Astrocyte of the hippocampus (primary cell): ENCODE results near the gene AUTS2.

Experiments used
- DNase-seq: peaks from one replicate; pipeline ENCODE4 v3.0.0; 2011; ENCODE audit warnings: low read depth, low spot score

AUTS2 gene

DNA sequence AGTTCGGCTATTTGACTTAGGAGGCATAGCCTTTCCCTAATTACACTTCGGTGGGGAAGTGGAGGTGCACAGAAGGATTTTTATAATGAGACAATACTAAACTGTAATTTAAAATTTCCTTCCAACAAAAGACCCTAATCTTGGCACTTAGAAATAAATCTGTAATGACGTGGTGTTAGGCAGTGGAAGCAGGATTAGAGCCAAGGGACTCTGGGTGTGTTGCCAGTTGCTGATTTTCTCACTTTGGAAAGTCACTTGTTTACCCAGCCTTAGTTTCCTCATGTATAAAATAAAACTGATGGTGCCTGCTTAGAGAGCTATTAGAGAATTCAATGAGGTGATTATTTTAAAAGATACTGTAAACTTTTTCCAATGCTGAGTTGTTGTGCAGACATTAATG is 287.2 kb downstream of the AUTS2 start:
- DNase-seq = peak; percentile 37

DNA sequence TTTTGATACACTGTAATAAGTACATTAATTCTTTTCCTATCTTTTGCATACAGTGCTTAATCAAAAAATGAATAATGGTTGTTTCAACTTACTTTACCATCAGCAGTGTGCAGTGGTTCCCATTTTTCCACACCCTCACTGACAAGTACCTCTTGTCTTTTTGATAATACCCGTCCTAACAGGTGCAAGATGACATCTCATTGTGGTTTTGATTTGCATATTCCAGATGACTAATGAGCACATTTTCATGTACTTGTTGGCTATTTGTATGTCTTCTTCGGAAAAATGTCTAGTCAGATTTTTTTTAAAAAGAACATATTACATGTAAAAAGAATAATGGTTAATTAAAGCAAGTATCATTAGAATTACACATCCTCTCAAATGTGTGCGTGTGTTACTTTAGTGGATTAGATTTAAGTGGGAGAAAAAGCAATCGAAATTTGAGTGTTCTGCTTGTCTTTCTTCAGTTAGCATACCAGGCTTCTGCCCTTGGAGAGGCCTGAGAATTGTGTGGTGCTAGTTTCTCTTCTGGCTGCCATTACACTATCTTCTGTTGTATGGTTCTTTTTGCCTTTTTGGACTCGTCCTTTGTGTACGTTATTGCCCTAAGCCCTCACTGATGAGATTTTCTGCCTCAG is 291.2 kb downstream of the AUTS2 start:
- DNase-seq = no peak

- DNase-seq = no peak
Measured at GRCh38 chr7:69889976-69890351, 291.7 kb downstream of the AUTS2 start.

GRCh38 chr7:69892790-69893189 is 294.5 kb downstream of the AUTS2 start:
- no peak for DNase-seq

- DNase-seq = peak; percentile 39
Measured at GRCh38 chr7:69893906-69894305, 295.6 kb downstream of the AUTS2 start.

DNA sequence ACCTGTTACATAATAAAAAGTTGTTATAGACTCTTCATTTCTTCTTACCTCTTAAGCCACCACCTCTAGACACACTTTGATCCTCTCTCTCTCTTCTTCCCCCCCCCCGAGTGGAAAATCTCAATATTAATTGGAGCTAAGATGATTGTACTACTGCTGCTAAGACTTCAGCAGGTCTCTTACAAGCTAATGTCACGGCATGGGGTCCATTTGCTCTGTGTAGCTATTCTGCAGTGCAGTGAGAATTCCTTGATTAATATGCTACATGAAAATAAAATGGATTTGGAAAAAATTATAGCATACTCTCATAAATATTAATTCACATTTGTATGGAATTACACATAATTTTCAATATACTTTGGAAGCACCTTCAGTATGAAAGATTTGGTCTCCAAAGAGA is 297.2 kb downstream of the AUTS2 start:
- no peak for DNase-seq

- peak; percentile 70 for DNase-seq
Measured at GRCh38 chr7:69896121-69896520, 297.8 kb downstream of the AUTS2 start.

GRCh38 chr7:69898189-69898588 is 299.9 kb downstream of the AUTS2 start:
- DNase-seq = no peak

DNA sequence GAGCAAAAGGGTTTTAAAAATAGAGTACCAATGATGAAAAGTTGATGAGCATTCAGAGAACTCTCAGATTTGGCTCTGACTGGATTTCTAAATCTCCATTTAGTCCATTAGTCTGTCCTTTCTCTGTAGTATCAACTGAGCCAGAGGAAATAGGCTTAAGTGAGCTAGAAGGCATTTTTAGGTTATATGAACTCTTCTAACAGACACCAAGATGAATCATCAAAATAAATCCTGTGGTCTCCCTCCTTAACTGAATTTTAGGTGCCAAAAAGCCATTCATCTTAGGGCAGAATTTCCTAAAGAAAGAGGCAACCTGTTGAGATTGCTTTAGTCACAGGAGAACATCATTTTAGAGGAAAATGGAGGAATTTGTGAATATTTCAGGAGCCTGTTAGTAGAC is 305.1 kb downstream of the AUTS2 start:
- peak; percentile 22 for DNase-seq

DNA sequence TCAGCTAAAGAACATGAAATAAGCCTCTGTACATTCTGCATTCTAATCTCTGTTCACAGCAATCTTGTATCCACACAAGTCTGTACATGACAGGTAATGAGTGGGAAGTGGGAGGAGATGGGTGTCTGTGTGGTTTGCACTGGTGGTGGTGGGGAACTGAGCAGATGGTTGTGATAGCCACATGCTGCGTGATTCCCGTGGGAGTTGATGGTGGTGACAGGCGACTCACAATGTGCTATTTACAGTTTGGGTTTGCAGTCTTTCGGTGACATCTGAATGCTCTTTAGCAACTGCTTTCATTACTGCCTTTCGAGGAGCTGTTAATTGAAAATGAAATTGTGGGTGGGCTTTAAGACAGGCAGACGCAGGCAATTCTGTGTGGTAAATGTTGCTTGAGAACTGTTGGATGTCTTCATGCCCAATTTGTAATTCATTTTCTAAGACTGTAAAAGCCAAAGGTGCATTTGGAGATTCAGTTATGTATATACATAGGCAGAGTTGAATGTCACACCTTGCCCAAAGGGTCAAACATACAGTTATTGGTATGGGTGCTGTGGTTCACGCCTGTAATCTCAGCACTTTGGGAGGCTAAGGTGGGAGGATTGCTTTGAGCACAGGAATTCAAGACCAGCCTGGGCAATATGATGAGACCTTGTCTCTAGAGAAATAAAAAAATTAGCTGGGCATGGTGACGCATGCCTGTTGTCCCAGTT is 308.2 kb downstream of the AUTS2 start:
- no peak for DNase-seq

DNA sequence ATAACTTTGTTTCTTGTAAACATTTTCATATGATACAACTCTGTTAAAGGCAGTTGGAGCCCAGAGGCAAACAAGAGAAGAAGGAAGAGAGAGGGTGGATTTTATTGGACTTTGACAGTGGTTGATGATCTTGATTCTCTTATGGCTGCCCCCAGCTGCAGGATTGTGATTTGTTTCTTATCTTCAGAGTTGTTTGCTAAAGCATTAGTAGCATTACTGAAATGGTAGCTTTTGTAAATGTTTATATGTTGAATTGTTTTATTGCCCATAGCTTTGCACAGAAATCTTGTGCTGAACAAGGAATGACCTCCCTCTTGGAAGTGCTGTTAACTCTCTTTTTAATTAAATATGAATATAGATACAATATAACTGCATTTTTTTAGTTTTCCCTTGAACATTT is 309.4 kb downstream of the AUTS2 start:
- DNase-seq = no peak

GRCh38 chr7:69908454-69908853 is 310.2 kb downstream of the AUTS2 start:
- DNase-seq = no peak

DNA sequence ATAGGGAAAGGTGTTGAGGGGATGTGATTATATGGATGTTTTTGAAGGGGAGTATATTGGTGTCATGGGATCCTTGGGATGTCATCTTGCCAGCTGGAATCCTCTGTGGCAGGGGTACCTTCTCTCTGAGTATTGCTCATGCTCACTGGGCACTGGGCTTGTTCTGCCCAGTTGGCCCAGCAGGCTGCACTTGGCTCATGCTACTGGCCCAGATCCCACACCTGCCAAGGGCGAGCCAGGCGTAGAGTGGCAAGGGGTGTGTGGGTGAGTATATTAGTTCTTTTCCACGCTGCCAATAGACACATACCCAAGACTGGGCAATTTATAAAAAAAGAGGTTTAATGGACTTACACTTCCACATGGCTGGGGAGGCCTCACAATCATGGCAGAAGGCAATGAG is 311.9 kb downstream of the AUTS2 start:
- DNase-seq = no peak

- no peak for DNase-seq
Measured at GRCh38 chr7:69911337-69911736, 313.1 kb downstream of the AUTS2 start.

DNA sequence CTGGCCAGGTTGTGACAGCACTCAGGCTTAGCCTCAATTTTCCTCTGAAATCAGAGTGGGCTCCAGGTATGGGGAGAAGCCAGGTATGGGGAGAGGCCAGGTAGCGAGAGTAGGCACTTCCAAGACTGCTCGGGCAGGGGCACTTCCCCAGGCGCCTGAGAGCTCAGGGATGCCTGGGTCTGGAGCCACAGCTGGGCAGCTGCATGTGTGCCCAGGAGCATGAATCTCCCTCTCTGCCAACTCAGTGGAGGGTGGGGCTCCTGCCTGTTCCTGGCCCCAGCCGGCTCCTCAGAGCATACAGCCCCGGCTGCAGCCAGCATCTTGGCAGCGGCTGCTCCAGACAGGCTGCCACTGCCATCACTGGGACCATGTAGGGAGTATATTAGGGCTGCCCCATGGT is 313.9 kb downstream of the AUTS2 start:
- no peak for DNase-seq

- peak; percentile 60 for DNase-seq
Measured at GRCh38 chr7:69912846-69913245, 314.6 kb downstream of the AUTS2 start.

DNA sequence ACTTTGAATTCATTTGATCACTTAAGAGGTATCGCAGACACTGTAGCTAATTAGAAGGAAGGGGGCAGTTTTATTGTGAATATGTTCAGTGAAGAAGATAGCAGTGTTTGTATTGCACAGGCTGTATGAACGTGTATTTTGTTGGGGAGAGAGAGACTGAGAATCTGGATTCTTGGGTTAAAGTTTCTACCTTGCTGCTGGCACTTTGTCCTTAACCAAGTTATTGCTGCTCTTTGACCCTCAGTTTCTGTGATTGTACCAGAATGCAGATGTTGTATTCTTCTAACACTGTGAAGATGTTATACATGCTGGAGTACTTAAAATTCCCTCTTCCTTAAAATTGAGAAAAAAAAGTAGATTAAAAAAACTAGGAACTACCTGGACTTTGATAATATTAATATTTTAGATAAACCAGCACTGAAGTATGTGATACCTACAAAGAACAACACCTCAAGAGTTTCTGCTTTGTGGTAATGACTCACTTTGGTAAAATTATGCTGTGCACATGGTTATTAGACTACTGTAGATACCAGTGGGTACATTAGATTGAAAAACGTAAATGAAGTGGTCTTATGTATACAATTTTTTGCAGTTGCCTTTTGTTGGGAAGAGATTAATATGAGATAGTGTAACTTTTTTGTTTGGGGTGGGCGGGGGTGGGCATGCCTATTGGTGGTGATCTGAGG is 321.3 kb downstream of the AUTS2 start:
- DNase-seq = peak; percentile 27

DNA sequence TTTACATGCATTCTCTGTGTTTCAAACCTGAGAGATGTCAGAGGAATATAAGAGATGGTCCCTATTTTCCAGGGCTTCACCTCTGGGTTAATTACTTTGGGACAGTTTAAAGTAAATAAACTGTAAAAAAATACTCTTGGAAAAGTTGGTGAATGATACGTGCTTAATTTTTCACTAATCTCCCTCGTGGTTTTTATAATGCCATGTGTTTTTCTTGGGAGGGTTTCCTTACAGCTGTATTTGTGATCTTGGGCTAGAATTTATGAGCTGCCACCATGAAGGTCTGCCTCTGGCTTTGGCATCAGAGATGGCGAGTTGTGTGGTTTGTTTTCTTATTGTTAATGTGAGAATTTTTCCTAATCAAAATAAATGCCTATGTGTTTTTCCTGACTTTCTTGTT is 322.5 kb downstream of the AUTS2 start:
- peak; percentile 17 for DNase-seq

GRCh38 chr7:69922026-69922803 is 323.9 kb downstream of the AUTS2 start:
- no peak for DNase-seq

DNA sequence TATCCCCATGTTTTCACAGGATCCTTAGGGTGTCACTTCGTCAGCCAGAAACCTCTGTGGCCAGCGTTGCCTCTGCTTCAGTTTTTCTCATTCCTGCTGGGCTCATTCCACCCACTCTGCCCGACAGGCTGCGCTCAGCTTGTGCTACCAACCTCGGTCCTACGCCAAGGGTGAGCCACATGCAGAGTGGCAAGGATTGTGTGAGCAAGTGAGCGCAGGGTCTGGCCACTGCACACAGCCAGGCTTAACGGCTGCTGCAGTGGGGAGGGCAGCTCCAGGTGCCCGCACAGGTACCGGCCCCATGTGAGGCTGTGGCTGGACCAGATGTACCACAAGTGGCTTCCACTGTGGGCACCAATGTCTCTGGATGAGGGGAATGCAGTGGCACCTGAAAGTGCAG is 329.2 kb downstream of the AUTS2 start:
- no peak for DNase-seq

- DNase-seq = no peak
Measured at GRCh38 chr7:69928621-69929020, 330.3 kb downstream of the AUTS2 start.

DNA sequence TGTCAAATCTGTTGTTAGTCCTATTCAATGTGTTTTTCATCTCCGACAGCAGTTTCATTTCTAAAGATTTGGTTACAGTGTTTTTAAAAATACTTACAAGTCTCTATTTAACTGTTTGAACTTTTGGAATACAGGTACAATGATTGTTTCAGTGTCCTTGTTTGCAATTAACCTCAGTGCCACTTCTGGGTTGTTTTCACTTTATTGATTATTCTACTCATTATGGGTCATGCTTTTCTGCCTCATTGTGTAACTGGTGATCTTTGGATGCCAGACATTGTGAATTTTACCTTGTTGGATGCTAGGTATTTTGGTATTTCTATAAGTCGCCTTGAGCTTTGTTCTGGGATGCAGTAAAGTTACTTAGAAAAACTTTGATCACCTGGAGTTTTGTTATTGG is 331.3 kb downstream of the AUTS2 start:
- DNase-seq = no peak
